NCI-H2081 (cell line): ENCODE data around the gene LRRC14B.
"Not testable (repeated sequence)": the region's sequence is repeated elsewhere in the genome, so short reads cannot be mapped to it uniquely, and the experiment has no call there.

Source experiments
- DNase-seq, 2 experiments: peaks; one replicate each; lab custom pipeline; 2025; lab: John Stamatoyannopoulos, UW

LRRC14B gene

DNA sequence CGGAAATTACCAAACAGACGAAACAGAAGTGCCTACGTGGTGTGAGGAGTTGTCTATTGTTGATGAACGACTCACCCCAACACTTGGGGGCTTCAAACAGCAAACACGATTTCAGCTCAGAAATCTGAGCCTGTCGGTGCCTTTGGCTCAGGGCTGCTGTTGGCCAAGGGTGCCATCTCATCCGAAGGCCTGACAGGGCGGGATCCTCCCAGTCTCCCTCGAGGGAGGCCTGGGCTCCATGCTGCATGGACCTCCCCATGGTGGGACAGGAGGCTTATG is 1.3 kb downstream of the LRRC14B start:
- DNase-seq: no peak

DNA sequence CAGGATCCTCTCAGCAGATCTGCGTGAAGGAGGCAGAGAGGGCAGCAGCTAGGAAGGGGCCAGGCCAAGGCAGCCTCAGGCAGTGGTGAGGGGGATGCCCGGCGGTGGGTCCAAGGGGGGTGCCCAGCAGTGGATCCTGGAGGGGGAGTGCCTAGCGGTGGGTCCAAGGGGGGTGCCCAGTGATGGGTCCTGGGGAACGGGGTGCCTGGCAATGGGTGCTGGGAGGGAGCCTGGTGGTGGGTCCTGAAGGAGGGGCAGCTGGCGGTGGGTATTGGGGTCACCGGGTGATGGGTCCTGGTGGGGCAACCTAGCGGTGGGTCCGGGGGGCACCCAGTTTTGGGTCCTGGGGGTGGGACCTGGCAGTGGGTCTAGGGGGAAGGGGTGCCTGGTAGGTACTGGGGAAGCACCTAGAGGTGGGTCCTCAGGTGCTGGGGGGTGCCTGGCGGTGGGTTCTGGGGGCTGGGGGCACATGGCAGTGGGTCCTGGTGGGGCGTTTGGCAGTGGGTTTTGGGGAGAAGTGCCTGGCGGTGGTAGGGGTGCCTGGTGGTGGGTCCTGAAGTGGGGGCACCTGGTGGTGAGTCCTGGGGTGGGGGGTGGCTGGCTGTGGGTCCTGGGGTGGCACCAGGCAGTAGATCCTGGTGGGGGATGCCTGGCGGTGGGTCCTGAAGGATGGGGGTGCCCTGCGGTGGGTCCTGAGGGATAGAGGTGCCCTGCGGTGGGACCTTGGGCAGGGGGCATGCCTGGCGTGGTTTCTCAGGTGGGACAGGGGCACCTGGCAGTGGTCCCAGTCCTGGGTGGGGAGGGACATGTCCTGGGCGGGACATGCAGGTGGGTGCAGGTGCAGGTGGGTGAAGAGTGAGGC is 1.9 kb downstream of the LRRC14B start:
- no peak for DNase-seq

DNA sequence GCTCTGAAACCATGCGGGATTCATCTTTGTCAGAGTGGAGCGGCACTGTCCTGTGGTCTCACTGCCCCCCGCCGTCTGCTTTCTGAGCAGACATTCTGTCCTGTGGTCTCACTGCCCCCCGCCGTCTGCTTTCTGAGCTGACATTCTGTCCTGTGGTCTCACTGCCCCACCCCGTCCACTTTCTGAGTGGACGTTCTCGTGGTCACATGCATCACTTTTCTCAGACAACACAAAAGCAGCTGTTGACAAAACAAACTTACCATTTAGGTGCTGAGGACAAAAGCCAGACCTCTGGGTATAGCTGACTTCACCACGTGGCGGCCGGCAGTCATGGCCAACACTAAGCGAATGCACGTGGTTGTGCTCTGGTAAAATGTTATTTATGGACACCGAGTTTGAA is 2.8 kb downstream of the LRRC14B start:
- DNase-seq: no peak

DNA sequence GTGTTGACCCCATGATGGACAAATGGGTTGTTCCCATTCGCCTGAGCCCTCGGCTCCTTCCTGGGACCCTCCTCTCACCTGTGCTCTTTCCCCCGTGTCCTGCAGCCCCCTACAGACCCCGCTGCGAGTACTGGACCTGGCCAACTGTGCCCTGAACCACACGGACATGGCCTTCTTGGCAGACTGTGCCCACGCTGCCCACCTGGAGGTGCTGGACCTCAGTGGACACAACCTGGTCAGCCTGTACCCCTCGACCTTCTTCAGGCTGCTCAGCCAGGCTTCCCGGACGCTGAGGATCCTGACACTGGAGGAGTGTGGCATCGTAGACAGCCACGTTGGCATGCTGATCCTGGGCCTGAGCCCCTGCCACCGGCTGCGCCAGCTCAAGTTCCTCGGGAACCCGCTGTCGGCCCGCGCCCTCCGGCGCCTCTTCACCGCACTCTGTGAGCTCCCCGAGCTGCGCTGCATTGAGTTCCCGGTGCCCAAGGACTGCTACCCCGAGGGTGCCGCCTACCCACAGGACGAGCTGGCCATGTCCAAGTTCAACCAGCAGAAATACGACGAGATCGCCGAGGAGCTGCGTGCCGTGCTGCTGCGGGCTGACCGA is 3.4 kb downstream of the LRRC14B start:
- DNase-seq: no peak

- DNase-seq: no peak
Measured at GRCh38 chr5:195401-196160, 4.3 kb downstream of the LRRC14B start.

GRCh38 chr5:196350-196749 is 5.1 kb downstream of the LRRC14B start:
- DNase-seq: no peak

DNA sequence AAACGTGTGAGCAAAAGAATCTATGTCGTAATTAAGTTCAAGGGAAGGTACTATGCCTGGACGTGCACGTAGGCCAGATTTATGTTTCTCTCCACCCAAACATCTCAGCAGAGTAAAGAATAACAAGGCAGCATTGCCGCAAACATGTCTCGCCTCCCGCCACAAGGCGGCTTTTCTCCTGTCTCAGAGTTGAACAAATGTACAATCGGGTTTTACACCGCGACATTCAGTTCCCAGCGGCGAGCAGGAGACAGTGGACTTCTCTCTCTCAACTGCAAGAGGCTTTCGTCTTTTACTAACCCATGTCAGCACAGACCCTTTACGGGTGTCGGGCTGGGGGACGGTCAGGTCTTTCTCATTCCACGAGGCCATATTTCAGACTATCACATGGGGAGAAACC is 5.7 kb downstream of the LRRC14B start:
- not testable (repeated sequence) for DNase-seq

- no peak for DNase-seq
Measured at GRCh38 chr5:197892-198489, 6.7 kb downstream of the LRRC14B start.

- DNase-seq: no peak
Measured at GRCh38 chr5:198516-199196, 7.4 kb downstream of the LRRC14B start.

DNA sequence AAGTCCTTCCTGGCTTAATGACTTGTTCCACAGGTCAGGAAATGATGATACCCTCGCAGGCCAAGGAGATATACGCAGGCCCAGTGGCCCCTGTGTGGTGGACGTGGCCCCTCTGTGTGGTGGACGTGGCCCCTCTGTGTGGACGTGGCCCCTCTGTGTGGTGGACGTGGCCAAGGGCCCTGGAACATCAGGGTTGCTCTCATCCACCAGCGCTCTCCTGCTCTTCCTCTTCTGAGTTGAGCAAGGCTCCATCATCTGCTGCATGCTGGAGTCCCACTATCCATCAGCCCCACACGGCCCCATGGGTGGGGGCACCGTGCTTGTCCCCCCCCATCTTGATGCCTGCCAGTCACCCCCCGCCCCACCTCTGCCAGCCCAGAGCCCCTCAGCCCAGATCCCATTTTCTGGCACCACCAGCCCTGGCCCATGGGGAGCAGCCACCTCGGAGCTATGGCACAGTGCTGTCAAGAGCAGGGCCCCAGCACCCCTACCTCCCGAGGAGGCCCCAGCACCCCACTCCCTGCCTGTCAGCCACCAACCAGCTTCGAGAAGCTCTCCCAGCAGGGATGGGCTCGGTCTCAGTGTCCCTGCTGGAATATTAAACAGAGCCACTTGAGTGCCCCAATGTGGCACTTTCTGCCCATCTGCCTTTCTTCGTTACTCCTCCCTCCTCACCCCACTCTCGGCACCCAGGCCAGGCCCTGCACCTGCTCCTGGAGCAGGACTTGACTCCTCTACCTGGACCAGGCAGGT is 8.1 kb downstream of the LRRC14B start:
- DNase-seq: no peak

DNA sequence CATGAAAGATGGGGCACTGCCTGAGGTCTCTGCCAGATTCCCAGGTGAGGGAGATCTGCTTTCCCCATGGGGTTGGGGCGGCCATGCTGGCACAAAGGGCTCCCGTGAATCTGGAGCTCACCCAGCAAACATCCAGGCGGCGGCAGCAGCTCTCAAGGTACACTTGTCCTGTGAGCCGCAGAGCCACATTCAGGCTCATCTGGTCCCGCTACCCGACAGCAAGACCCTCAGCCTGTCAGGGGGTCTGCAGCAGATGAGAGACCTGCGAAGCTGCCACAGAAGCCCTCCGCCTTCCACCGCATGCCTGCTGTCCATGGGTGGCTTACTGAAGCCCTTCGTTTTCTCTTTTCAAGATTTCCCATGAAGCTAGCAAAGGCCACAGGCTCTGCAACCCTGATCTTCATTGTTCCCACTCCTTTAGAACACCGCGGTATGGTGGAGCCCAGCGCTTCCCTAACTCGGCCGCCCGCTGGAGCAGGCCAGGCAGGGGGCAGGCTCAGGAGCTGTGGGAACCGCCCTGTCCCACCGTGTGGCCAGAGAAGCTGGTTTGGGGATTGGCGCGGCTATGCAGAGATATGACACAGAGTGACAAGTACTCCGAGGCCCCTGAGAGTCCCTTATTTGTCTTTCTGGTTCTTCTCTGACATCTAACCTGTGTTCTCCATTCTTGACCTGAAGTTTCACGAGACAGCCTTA is 8.8 kb downstream of the LRRC14B start:
- no peak for DNase-seq

- DNase-seq: peak in 1 of 2 experiments; percentile 66
Measured at GRCh38 chr5:200985-201384, 9.7 kb downstream of the LRRC14B start.

GRCh38 chr5:201672-202071 is 10.4 kb downstream of the LRRC14B start:
- DNase-seq: no peak

DNA sequence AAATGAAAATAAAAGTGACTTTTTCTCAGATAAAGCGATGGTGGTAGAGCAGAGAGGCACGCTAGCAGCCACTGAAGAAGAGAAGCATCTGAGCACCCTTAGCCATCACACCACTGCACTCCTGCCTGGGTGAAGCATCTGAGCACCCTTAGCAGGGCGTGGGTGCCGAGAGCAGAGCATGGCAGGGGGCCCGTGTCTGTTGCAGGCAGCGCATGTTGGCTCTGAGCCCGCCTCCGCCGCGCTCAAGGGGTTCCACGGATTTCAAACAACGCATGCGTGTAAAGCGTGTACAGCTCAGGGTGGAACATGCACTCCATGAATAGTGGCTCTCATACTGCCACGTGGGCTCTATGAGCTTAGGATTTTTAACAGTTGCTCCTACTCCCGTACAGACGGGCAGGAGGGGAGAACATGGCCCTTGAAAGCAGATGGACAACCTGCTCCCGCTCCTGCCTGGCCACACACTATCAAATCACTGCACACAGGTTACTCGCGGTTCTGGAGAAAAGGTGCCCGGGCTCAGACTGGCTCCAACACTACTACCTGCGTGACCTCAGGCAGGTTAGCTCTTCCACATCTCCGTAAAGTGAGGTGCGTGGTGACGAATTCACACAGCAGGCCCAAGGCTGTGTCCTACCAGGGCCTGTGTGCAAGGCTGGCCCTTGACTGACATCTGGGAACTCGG is 12.1 kb downstream of the LRRC14B start:
- DNase-seq: no peak

DNA sequence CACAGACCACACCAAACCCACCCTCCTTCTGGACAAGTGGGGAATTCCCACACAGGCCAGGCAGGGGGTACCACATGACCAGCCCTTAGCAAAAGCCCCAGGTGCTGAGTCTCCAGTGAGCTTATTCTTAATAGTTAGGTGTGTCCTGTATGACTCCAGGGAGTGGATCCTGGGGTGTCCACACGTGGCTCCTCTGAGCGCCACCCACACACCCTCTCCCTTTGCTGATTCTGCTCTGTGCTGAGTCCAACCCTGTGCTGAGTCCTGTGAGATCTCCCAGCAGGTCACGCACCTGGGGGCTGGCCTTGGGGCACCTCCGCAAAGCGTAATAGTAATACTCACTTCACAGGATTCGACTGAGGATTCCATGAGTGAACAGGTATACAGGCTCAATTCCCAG is 12.7 kb downstream of the LRRC14B start:
- DNase-seq: no peak

- no peak for DNase-seq
Measured at GRCh38 chr5:204462-204861, 13.2 kb downstream of the LRRC14B start.

- DNase-seq: no peak
Measured at GRCh38 chr5:204966-205670, 13.8 kb downstream of the LRRC14B start.

DNA sequence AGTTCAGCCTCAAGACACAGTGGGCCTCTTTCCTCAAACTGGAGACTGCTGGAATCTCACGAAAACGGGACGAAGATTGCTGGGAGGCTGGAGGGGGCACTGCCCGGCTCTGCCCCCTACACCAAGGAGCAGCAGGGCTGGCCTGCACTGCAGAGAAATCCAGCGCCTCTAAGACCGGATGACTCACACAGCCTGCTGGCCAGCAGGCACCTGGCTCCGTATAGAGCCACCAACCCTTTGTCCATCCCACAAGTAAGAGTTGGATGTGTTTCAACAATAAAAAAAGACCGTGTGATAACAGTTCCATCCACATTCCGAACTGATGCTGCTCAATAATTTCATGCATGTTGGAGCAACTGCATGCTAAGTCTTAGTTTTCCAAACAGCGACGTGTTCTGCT is 15.1 kb downstream of the LRRC14B start:
- DNase-seq: no peak

DNA sequence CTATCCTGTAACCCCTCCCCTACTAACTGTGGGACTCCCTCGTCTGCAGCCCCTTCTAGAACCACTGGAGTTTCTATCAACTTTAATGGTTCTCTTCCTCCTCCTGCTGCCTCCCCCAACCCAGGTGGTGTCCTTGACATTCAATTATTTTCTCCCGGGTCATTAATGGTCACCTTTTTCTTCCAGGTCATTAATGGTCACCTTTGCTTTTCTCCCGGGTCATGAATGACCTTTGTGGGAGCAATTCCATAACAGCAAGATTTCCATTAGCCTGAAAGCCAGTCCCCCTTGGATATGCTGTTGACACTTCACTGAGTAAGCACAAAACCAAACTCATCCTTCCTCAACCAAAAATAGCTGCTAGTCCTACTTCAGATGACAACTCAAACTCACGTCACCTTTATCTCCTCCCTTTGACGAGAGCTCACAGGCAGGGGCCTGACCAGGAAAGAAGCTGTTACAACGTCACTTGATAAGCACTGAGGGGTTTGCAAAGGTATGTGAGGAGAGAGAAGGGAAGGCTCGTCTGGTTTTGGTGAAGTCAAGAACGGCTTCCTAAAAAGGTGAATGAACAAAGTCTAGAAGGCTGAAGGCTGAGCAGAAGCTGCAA is 15.7 kb downstream of the LRRC14B start:
- DNase-seq: no peak
